Measurements from ENCODE around the gene SLCO3A1.

DNA sequence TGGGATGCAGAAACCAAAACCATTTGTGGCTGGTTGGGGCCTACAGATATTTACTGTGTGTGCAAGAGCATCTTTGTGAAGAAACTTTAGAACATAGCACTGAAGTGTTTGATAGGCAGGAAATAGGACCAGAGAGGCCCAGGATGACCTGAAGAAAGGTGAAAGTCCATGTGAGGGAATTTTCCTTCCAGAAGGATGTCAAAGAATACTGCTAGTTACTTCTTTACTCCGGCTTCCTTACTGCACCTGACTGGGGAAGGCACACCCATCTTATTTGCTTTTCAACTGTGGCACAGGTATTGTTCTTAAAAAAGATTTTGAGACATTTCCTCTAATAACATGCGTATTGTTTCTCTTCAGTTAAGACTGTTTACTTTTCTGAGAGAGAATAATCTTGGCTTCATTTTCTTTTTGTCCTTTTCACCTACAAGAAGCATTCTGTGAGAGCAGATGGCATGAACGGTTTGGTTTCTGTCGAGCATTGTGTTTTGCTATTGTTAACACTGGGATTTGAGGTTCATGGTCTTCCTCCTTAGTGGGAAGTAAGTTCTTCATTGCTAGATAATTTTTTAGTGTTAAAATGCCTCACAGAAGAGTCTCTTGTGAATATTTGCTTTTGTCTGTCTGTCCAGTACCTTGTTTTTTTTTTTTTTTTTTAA is 71.5 kb downstream of the SLCO3A1 start:
- no peak for TF ChIP-seq POLR2A (IDR thresholded peaks at IDR 0.05)
- no peak for TF ChIP-seq EP300 (IDR thresholded peaks at IDR 0.05)
- TF ChIP-seq, protein P1, sequence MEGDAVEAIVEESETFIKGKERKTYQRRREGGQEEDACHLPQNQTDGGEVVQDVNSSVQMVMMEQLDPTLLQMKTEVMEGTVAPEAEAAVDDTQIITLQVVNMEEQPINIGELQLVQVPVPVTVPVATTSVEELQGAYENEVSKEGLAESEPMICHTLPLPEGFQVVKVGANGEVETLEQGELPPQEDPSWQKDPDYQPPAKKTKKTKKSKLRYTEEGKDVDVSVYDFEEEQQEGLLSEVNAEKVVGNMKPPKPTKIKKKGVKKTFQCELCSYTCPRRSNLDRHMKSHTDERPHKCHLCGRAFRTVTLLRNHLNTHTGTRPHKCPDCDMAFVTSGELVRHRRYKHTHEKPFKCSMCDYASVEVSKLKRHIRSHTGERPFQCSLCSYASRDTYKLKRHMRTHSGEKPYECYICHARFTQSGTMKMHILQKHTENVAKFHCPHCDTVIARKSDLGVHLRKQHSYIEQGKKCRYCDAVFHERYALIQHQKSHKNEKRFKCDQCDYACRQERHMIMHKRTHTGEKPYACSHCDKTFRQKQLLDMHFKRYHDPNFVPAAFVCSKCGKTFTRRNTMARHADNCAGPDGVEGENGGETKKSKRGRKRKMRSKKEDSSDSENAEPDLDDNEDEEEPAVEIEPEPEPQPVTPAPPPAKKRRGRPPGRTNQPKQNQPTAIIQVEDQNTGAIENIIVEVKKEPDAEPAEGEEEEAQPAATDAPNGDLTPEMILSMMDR (IDR thresholded peaks at IDR 0.05) = no peak
